Ramos (cell line): ENCODE measurements around the gene PCSK6.

Experiments used
- in situ Hi-C: fragments of 300-500 bp; cut with MboI; formaldehyde crosslinking; loops from one replicate; pipeline ENCODE4 v1.14.3; 2022; ENCODE audit warnings: low sequenced_read_pairs; ENCODE audit not compliant: unreplicated experiment

The PCSK6 gene

GRCh38 chr15:101525087-101525669, 35.7 kb upstream of the PCSK6 start:
- in situ Hi-C loops, result no loop called here

GRCh38 chr15:101523560-101523940, 34.0 kb upstream of the PCSK6 start:
- in situ Hi-C loops, result no loop called here

DNA sequence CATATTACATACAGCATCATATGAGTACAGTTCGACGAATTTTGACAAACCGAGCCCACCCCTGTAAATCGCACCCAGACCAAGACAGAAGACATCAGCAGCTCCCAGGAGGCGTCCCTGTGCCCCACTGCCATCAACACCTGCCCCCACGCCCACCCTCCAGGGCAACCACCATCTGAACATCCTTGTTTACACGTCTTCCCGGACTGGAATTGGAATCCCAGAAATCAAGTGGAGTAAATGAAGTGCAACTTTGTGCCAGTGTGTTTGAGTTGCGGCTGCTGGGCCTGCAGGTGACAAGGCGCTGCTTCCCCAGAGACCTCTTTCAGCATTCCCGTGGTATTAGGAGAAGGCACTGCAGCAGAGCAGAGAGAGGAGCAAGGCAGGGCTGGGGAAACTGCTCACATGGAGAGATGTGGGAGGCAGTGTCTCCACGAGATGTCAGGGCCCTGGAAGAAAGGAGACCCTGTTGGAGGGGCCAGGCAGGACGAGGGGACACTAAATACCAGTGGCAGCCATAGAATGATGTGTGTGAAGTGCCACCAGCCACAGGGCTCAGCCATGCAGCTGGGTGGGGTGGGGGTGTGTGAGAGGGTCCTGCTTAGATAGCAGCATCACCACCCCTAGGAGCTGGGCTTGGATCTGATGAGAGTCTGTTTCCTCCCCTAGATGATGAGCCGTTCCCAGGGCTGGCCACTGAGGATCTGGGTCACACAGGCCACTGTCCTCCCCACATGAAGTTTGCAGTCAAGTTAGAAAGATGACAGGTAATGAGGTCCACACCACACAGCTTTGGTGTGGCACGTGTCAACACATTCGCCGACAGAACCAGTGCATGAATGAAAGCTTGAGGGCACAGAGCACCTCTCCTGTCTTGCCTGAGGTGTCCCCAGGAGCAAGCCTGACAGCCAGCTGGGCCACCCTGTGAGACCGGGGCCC, 33.4 kb upstream of the PCSK6 start:
- in situ Hi-C loops, result no loop called here

DNA sequence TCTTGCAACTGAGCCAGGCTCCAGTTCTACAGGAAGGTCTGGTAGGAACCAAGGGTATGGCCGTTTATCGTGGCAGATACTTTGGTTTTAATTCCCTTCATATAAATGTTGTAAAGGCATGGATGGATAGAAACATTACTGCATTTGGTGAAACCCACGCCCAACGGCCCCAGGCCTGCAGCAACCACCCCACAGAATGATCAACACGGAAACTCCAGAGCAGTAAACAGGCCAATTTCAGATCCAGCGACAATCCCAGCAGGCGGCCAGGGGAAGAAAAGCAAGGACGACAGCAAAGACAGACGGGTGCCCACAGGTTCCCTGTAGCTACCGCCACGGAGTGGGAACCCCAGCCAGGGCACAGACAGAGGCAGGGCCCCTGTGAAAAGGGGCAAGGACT, 32.6 kb upstream of the PCSK6 start:
- in situ Hi-C loops, result no loop called here

GRCh38 chr15:101521591-101521990, 32.1 kb upstream of the PCSK6 start:
- in situ Hi-C loops, result no loop called here

DNA sequence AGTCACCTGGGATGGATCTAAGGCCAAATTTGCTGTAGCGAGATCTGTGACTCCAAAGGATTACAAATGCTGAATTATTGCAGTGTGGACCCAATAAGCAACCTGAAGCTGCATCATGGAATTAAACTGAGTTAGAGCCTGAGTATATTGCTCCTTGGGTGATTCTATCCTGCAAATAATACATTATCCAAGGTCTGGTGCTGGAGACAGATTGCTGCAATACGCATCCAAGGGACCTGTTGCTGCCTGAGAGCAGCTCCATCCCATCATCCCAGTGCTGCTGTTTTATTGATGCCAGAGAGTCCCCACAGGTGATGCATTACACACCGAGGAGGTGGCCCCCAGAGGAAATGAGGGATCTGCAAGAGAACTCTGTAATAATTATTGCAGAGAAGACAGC, 31.6 kb upstream of the PCSK6 start:
- in situ Hi-C loops, result no loop called here

GRCh38 chr15:101520395-101520794, 30.9 kb upstream of the PCSK6 start:
- in situ Hi-C loops, result no loop called here

DNA sequence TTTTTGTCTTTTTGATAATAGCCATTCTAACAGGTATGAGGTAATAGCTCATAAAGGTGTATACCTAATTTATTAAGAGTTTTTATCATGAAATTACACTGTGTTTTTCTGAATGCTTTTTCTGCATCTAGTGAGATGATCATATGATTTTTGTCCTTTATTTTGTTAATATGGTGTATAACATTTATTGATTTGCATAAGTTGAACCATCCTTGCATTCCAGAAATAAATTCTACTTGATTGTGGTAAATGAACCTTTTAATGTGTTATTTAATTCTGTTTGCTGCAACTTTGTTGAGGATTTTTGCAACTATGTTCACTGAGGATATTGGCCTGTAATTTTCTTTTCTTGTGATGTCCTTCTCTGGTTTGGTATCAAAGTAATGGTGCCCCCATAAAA, 28.0 kb upstream of the PCSK6 start:
- in situ Hi-C loops, result no loop called here

GRCh38 chr15:101514318-101514717, 24.8 kb upstream of the PCSK6 start:
- in situ Hi-C loops, result no loop called here

DNA sequence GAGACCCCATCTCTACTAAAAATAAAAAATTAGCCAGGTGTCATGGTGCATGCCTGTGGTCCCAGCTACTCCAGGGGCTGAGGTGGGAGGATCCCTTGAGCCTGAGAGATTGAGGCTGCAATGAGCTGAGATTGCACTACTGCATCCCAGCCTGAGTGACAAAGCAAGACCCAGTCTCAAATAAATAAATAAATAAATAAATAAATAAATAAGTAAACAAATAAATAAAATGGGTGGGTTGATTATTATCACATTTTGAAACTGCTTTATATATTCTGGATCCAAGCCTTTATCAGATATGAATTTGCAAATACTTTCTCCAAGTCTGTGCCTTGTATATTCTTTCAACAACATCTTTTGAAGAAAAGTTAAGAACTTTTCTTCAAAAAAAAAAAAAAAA, 22.2 kb upstream of the PCSK6 start:
- in situ Hi-C loops, result no loop called here

GRCh38 chr15:101510212-101511197, 21.0 kb upstream of the PCSK6 start:
- in situ Hi-C loops, result no loop called here

DNA sequence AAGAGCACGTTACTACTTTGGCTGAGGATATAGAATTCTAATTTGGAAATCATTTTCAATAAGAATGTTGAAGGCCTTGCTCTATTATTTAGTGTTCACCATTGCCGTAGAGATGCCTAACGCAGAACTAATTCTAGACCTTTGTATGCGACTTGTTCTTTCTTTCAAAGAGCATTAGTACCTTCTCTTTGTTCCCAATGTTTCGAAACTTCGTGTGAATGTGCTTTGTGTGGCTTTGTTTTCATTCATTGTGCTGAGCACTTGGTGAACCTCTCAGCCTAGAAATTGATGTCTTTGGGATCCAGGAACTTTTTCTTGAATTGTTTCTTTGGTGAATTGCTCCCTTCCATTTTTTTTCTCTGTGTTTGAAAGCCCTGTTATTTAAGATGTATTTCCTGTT, 19.8 kb upstream of the PCSK6 start:
- in situ Hi-C loops, result no loop called here

DNA sequence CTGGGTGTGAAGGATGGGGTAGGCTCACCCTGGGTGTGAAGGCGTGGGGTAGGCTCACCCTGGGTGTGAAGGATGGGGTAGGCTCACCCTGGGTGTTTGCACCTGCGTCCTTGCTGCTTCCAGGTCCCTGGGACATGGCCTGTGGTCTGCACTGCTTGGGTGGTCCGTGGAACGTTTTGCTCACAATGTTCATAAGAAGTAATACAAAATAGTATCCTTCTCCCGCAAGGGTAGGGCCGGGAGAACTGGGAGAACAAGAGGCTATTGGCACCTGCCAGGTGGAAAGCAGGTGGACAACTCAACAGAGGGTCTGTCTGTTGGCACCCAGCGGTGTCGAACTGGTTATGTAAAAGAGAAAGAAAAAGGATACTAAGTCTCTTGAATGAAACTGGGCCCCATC, 17.0 kb upstream of the PCSK6 start:
- in situ Hi-C loops, result no loop called here

DNA sequence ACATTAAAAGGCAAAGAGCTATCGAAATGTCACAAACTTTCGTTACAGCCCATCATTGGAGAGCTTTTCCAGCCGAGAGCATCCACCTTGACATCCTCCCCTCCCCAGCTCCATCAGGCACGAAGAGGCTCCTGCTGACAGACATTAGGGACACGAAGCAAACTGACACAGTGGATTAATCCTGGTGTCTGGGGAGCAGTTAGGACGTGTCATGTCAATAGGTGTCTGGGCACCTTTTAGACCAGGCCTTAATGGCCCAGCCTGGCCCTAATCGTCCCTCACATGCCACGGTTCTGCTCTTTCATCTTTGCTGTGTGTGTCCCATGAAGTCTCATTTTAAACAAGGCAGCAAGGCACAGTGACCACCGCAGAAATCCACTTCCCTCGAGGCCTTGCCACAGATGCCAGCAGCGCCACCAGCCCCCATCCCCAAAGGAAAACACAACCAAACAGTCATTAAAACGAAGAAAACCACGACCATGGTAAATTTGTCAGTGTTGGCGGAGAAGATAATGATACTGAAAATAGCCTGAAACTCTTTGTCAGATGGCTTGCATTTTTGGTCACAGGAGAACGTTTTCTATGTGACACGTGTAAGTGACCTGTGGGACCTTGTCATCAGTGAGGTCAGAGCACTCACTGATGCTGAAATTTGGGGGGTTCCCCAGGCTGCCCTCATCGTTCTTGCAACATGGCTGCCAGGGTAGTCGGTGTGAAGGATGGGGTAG, 16.3 kb upstream of the PCSK6 start:
- in situ Hi-C loops, result no loop called here

GRCh38 chr15:101504866-101505609, 15.5 kb upstream of the PCSK6 start:
- in situ Hi-C loops, result no loop called here

DNA sequence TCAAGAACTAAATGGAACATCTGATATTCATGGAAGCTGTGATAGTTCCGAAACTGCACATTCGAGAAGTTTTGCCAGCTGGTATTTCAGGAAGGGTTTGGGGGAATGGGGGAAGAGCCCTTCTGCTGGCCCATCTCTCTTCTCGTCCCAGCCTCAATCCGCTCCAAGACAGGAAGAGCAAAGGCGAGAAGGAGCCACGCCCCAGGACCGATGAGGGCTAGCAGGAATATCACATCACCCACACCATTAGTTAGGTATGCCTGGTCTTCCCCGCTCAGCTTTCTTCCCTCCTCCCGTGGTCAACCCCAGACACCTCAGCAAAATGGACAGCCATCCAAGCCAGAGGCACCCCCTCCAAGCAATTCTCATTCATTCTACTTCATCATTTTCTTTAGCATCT, 14.9 kb upstream of the PCSK6 start:
- in situ Hi-C loops, result no loop called here

DNA sequence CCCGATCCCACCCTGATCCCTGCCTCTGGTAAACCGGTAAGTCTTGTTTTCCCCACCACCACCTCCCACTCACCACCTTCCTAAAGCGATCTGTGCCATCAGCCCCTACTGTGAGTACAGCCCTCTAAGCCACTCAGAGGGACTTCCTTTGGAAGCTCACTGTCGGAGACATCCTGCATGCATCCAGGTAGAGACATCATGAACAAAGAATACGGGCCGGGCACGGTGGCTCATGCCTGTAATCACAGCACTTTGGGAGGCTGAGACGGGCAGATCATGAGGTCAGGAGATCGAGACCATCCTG, 13.7 kb upstream of the PCSK6 start:
- in situ Hi-C loops, result no loop called here

GRCh38 chr15:101502572-101503295, 13.2 kb upstream of the PCSK6 start:
- in situ Hi-C loops, result no loop called here
